SK-N-MC (cell line): ENCODE measurements around the gene P2RX4.

ENCODE experiments used
- EZH2 ChIP-seq: fragments of 200-600 bp; sonication (generic); IDR thresholded peaks from one replicate; pipeline ENCODE4 v1.6.1; 2017; ENCODE audit warnings: antibody characterized with exemption
- FOXP2 ChIP-seq: optimal IDR thresholded peaks from 2 replicates; pipeline ENCODE3; 2011; ENCODE audit warnings: mild to moderate bottlenecking, moderate library complexity; ENCODE audit not compliant: insufficient read depth; ENCODE audit errors: extremely low read length, control extremely low read depth
- POLR2AphosphoS5 ChIP-seq: IDR thresholded peaks from 2 replicates; pipeline ENCODE4 v1.6.1; 2012; ENCODE audit warnings: mild to moderate bottlenecking, low read depth, low read length, borderline replicate concordance

GRCh38 chr12:121165316-121165715 is 44.6 kb upstream of the P2RX4 start:
- TF ChIP-seq POLR2AphosphoS5 (no peak), EZH2 (no peak), FOXP2 (no peak)
